NCI-H1417 (cell line): Measurements from ENCODE around the gene PPFIA2.

Experiments
- DNase-seq, 3 experiments: peaks; one replicate each; lab custom pipeline; 2025; lab: John Stamatoyannopoulos, UW

PPFIA2 gene

GRCh38 chr12:81546811-81547210 lies 212.3 kb downstream of the PPFIA2 start:
- no peak for DNase-seq

- DNase-seq = no peak
Observed at GRCh38 chr12:81543621-81544139, 215.5 kb downstream of the PPFIA2 start.

- DNase-seq = no peak
Observed at GRCh38 chr12:81542065-81543010, 216.8 kb downstream of the PPFIA2 start.

- no peak for DNase-seq
Observed at GRCh38 chr12:81541121-81541520, 218.0 kb downstream of the PPFIA2 start.

GRCh38 chr12:81539279-81539678 lies 219.9 kb downstream of the PPFIA2 start:
- no peak for DNase-seq

- no peak for DNase-seq
Observed at GRCh38 chr12:81533054-81533453, 226.1 kb downstream of the PPFIA2 start.

- no peak for DNase-seq
Observed at GRCh38 chr12:81530352-81530751, 228.8 kb downstream of the PPFIA2 start.

GRCh38 chr12:81520064-81520945 lies 238.8 kb downstream of the PPFIA2 start:
- DNase-seq = no peak

GRCh38 chr12:81518638-81519037 lies 240.5 kb downstream of the PPFIA2 start:
- DNase-seq = peak in 1 of 3 experiments; percentile 35

- DNase-seq = no peak
Observed at GRCh38 chr12:81517296-81517695, 241.9 kb downstream of the PPFIA2 start.

GRCh38 chr12:81502912-81503695 lies 256.0 kb downstream of the PPFIA2 start:
- DNase-seq = no peak

GRCh38 chr12:81500788-81501187 lies 258.4 kb downstream of the PPFIA2 start:
- no peak for DNase-seq

GRCh38 chr12:81499809-81500208 lies 259.3 kb downstream of the PPFIA2 start:
- no peak for DNase-seq

GRCh38 chr12:81492131-81492720 lies 266.9 kb downstream of the PPFIA2 start:
- no peak for DNase-seq

GRCh38 chr12:81472934-81473333 lies 286.2 kb downstream of the PPFIA2 start:
- no peak for DNase-seq

GRCh38 chr12:81470923-81471322 lies 288.2 kb downstream of the PPFIA2 start:
- DNase-seq = no peak

GRCh38 chr12:81468206-81468605 lies 290.9 kb downstream of the PPFIA2 start:
- DNase-seq = no peak

- DNase-seq = no peak
Observed at GRCh38 chr12:81465876-81466275, 293.3 kb downstream of the PPFIA2 start.

GRCh38 chr12:81465191-81465590 lies 294.0 kb downstream of the PPFIA2 start:
- DNase-seq = no peak

GRCh38 chr12:81461163-81461562 lies 298.0 kb downstream of the PPFIA2 start:
- no peak for DNase-seq
